ENCODE results near the gene UBR1.
"Not testable (repeated sequence)": the region's sequence is repeated elsewhere in the genome, so short reads cannot be mapped to it uniquely, and the experiment has no call there.

DNA sequence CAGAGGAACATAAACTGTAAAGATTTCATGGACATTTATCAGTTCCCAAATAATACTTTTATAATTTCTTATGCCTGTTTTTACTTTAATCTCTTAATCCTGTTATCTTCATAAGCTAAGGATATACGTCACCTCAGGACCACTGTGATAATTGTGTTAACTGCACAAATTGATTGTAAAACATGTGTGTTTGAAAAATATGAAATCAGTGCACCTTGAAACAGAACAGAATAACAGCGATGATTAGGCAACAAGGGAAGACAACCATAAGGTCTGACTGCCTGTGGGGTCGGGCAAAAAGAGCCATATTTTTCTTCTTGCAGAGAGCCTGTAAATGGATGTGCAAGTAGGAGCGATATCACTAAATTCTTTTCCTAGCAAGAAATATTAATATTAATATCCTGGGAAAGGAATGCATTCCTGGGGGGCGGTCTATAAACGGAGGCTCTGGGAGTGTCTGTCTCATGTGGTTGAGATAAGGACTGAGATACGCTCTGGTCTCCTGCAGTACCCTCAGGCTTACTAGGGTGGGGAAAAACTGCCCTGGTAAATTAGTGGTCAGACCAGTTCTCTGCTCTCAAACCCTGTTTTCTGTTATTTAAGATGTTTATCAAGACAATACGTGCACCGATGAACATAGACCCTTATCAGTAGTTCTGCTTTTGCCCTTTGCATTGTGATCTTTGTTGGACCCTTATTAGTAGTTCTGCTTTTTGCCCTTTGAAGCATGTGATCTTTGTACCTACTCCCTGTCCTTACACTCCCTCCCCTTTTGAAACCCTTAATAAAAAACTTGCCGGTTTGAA, 22.5 kb upstream of the UBR1 start:
- TF ChIP-seq, protein P1, sequence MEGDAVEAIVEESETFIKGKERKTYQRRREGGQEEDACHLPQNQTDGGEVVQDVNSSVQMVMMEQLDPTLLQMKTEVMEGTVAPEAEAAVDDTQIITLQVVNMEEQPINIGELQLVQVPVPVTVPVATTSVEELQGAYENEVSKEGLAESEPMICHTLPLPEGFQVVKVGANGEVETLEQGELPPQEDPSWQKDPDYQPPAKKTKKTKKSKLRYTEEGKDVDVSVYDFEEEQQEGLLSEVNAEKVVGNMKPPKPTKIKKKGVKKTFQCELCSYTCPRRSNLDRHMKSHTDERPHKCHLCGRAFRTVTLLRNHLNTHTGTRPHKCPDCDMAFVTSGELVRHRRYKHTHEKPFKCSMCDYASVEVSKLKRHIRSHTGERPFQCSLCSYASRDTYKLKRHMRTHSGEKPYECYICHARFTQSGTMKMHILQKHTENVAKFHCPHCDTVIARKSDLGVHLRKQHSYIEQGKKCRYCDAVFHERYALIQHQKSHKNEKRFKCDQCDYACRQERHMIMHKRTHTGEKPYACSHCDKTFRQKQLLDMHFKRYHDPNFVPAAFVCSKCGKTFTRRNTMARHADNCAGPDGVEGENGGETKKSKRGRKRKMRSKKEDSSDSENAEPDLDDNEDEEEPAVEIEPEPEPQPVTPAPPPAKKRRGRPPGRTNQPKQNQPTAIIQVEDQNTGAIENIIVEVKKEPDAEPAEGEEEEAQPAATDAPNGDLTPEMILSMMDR (conservative IDR thresholded peaks at IDR 0.05 in 1 of 2, IDR thresholded peaks at IDR 0.05 in 1 of 2; ENCODE audit: low read depth in 1 of 2, low read length in 2 of 2): not testable (repeated sequence)
- not testable (repeated sequence) for TF ChIP-seq EZH2 (IDR thresholded peaks at IDR 0.05; ENCODE audit: low read length, missing control alignments)
